WTC11 (cell line): Measurements from ENCODE around the gene USE1.

ENCODE experiments used
- CREB1 ChIP-seq: sonication (generic); formaldehyde crosslinking; IDR thresholded peaks from 2 replicates; pipeline ENCODE4 v1.8.0; 2023; ENCODE audit warnings: mild to moderate bottlenecking, missing genetic modification reagents
- CTCF ChIP-seq: fragments of 200-600 bp; IDR thresholded peaks from 2 replicates; pipeline ENCODE4 v1.8.0; 2022; ENCODE audit warnings: antibody characterized with exemption
- GRHL2 ChIP-seq: fragments of 250-450 bp; sonication (Bioruptor Pico); IDR thresholded peaks from 2 replicates; pipeline ENCODE4 v1.8.0; 2022; ENCODE audit warnings: mild to moderate bottlenecking, moderate library complexity; ENCODE audit not compliant: insufficient replicate concordance, severe bottlenecking
- IRF1 ChIP-seq: sonication (generic); formaldehyde crosslinking; IDR thresholded peaks from 2 replicates; pipeline ENCODE4 v1.8.0; 2023; ENCODE audit warnings: missing genetic modification reagents
- JUN ChIP-seq: sonication (generic); formaldehyde crosslinking; IDR thresholded peaks from 2 replicates; pipeline ENCODE4 v1.8.0; 2023; ENCODE audit warnings: mild to moderate bottlenecking, missing genetic modification reagents
- KAT7 ChIP-seq: sonication (generic); formaldehyde crosslinking; IDR thresholded peaks from 2 replicates; pipeline ENCODE4 v1.8.1; 2023; ENCODE audit warnings: missing genetic modification reagents, mild to moderate bottlenecking, borderline replicate concordance
- ZNF232 ChIP-seq: sonication (generic); formaldehyde crosslinking; IDR thresholded peaks from 2 replicates; pipeline ENCODE4 v1.8.0; 2022; ENCODE audit warnings: mild to moderate bottlenecking, missing genetic modification reagents
- TF ChIP-seq, protein P1 (sequence below): sonication (generic); formaldehyde crosslinking; IDR thresholded peaks from 2 replicates; pipeline ENCODE4 v1.8.0; 2022; ENCODE audit warnings: mild to moderate bottlenecking, missing genetic modification reagents

GRCh38 chr19:17196610-17197009 lies 18.5 kb upstream of the USE1 start:
- TF ChIP-seq CTCF (no peak), ZNF232 (CRISPR knock-in tag) (no peak), JUN (CRISPR knock-in tag) (no peak), KAT7 (no peak), IRF1 (CRISPR knock-in tag) (no peak), CREB1 (CRISPR knock-in tag) (no peak), GRHL2 (CRISPR knock-in tag) (no peak)
- TF ChIP-seq, protein P1, sequence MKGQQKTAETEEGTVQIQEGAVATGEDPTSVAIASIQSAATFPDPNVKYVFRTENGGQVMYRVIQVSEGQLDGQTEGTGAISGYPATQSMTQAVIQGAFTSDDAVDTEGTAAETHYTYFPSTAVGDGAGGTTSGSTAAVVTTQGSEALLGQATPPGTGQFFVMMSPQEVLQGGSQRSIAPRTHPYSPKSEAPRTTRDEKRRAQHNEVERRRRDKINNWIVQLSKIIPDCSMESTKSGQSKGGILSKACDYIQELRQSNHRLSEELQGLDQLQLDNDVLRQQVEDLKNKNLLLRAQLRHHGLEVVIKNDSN (CRISPR knock-in tag): no peak
